HuH-7.5 (cell line): ENCODE data around the gene ASGR2.
"Not testable (repeated sequence)": the region's sequence is repeated elsewhere in the genome, so short reads cannot be mapped to it uniquely, and the experiment has no call there.

Experiments used
- DNase-seq: peaks from one replicate; pipeline ENCODE4 v3.0.0; 2011; ENCODE audit warnings: low spot score

Gene ASGR2

DNA sequence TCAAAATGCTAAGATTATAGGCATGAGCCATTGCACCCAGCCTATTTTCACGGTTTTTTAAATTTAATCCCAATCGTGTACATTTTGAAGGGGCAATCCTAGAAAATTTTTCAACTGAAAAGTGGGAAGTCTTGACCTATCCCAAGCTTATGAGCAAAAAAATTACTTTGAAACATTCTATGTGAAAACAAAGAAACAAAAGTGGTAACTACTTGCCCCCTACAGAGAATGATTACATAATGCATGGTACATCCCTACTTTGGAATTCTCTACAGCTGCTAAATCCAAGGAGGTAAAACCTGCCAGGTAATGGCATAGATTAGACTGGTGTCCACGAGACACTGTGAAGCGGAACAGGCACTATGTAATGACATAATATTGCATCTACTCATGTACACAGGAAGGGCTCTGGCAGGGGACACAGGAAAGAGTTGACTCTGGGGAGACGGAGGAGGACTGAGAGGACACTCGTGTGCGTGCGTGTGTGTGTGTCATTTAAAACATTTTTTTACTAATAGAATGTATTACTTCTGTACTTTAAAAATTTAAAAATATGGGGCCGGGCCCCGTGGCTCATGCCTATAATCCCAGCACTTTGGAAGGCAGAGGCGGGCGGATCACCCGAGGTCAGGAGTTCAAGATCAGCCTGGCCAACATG lies 15.7 kb downstream of the ASGR2 start:
- DNase-seq: no peak

DNA sequence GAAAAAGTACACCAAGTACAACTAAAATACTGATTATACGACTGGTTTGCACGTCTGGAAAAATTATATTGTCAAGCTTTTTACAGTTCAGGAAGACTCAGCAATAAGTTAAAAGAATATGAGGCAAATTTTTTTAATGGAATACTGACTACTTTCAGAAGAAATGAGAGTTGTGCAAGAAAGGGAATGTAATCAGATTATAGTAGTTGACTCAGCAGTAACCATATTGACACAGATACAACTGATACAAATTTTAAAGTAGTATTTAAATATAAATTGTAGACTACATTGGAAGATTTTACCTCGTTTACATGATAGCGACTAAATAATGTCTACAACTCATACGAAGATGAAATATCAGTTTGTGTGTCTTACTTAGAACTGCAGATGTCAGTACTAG lies 16.7 kb downstream of the ASGR2 start:
- DNase-seq: no peak

DNA sequence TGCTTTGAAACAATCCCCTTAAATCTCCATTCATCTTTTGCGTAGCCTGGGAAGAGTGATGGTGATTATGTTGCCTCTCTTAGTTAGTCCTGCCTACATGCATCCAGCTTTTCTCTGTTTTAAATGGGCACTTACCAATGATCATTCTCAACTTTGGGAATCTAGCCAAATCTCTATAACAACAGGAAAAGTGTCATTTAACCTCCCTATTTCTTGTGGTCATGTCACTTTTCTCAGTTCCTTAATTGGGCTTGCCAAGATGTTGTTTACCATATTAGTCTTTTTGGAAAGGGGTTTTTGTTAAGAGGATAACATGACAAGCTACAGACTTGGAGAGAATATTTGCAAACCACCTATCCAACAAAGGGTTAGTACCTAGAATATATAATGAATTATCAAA lies 19.0 kb downstream of the ASGR2 start:
- DNase-seq: no peak

DNA sequence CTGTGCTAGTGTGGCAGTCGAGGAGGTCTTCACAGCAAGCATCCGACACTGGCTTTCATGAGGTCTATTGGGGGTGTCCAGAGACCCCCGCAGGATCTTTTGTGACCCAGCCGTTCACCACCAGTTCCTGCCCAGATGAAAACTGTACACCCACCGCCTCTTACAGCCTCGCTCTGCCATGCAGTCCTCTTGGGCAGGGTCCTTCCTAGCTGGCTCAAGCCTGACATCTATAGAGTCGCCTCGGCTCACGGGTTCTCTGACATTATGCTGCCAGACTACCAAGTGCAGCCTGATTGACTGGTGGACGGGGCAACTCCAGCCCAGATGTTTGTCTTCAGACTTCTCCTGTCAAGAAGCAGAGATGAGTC lies 20.0 kb downstream of the ASGR2 start:
- DNase-seq: no peak

DNA sequence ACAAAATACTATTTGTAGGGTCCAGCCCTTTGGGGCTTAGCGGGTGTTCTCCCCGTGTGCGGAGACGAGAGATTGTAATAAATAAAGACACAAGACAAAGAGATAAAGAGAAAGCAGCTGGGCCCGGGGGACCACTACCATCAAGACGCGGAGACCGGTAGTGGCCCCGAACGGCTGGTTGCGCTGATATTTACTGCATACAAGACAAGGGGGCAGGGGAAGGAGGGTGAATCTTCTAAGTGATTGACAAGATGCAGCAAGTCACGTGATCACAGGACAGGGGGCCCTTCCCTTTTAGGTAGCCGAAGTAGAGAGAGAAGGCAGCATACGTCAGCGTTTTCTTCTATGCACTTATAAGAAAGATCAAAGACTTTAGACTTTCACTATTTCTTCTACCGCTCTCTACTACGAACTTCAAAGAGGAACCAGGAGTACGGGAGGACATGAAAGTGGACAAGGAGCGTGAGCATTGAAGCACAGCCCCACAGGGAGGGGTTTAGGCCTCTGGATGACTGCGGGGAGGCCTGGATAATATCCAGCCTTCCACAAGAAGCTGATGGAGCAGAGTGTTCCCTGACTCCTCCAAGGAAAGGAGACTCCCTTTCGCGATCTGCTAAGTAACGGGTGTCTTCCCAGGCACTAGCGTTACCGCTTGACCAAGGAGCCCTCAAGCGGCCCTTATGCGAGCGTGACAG lies 23.2 kb downstream of the ASGR2 start:
- not testable (repeated sequence) for DNase-seq

DNA sequence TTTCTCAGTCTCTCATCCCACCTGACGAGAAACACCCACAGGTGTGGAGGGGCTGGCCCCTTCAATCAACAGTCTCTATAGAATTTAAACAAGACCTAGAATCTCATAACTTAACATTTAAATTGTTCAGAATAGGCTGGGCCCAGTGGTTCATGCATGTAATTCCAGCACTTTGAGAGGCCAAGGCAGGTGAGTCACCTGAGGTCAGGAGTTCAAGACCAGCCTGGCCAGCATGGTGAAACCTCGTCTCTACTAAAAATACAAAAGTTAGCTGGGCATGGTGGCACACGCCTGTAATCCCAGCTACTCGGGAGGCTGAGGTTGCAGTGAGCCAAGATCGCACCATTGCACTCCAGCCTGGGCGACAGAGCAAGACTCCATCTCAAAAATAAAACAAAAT lies 25.1 kb downstream of the ASGR2 start:
- not testable (repeated sequence) for DNase-seq

DNA sequence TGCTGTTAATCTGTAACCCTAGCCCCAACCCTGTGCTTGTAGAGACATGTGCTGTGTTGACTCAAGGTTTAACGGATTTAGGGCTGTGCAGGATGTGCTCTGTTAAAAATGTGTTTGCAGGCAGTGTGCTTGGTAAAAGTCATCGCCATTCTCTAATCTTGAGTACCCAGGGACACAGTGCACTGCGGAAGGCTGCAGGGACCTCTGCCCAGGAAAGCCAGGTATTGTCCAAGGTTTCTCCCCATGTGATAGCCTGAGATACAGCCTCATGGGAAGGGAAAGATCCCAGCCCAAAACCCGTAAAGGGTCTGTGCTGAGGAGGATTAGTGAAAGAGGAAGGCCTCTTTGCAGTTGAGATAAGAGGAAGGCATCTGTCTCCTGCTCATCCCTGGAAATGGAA lies 26.2 kb downstream of the ASGR2 start:
- not testable (repeated sequence) for DNase-seq

DNA sequence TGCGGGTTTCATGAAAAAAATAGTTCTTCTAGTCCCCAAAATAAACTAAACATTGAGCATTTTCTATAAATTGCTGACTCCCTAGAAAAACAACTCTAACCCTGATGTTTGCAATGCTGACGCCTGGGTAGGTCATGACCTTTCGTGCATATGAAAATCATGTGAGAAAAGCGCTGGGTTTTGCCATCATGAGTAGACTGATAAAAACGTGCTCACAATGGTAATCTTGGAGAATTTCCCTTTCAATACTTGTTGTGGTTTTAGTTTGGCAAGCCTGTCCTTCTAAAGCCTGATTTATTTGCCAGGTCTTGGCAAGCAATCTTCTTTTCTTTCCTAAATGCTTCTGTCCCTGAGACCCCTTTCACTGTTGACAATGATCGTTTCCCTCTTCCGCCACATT lies 30.5 kb downstream of the ASGR2 start:
- no peak for DNase-seq

DNA sequence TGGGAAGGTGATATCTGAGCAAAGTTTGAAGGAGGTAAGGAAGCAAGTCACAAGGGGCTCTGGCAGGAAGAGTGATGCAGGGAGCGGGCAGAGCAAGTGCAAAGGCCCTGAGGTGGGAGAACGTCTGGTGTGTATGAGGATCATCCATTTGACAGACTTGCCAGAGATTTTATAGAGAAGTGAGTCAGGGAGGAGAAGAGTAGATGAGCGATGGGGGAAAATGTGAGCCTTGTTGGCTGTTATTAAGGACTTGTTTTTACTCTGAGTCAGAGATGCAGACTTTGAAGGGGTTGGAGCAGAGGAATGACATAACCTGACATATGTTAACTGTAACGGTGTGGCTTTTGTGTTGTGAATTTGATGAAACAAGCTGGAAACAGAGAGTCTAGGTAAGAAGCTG lies 31.0 kb downstream of the ASGR2 start:
- DNase-seq: no peak

DNA sequence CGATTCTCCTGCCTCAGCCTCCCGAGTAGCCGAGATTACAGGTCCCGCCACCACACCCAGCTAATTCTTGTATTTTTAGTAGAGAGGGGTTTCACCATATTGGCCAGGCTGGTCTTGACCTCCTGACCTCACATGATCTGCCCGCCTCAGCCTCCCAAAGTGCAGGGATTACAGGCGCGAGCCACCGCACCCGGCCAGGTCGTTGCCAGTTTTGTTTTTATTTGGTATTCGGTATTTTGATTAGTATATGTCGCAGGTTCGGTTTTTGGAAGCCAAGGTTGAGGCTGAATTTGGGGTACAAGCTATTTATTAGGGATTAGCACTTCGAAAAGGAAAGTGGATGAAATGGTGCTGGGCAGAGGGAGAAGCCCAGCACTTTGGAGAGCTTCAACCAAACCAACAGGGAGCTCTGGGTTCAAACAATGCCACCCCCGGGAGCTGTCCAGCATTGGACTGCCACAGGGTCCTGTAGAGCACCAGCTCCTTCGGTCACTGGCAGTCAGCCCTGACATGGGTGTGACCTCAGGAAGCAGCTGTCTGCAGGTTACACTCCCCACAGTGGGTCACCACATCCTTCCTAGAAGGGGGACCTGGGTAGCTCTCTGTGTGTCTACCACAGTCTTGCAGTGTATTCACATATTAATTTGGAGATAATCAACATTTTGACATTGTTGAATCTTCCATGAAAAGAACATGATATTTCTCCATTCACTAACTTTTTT lies 33.1 kb downstream of the ASGR2 start:
- no peak for DNase-seq

DNA sequence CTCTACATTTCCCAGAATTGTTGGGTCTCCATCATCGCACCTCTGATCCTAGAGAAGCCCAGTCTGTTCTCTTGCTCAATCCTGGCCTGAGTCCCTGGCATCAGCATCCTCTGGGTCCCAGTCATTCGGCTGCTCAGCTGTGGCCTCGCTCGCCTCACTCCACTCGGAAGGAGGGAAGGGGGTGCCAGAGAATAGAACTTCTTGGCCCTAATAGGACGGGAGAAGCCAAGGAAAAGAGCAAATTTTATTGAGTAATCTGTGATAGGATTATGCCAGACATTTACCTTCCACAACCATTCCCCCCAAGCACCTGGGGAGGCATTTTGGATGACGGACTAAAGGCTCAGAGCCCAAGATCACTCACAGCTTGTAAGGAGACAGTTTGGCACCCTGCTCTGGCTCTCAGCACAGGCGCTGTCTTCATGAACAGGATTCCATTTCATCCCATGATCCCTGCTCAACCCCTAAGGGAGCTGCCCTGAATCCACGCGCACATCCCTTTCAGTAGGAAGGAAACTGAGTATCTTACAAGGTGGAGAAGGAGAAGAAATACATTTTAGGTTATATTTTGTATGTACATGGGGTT lies 34.1 kb downstream of the ASGR2 start:
- DNase-seq: no peak

DNA sequence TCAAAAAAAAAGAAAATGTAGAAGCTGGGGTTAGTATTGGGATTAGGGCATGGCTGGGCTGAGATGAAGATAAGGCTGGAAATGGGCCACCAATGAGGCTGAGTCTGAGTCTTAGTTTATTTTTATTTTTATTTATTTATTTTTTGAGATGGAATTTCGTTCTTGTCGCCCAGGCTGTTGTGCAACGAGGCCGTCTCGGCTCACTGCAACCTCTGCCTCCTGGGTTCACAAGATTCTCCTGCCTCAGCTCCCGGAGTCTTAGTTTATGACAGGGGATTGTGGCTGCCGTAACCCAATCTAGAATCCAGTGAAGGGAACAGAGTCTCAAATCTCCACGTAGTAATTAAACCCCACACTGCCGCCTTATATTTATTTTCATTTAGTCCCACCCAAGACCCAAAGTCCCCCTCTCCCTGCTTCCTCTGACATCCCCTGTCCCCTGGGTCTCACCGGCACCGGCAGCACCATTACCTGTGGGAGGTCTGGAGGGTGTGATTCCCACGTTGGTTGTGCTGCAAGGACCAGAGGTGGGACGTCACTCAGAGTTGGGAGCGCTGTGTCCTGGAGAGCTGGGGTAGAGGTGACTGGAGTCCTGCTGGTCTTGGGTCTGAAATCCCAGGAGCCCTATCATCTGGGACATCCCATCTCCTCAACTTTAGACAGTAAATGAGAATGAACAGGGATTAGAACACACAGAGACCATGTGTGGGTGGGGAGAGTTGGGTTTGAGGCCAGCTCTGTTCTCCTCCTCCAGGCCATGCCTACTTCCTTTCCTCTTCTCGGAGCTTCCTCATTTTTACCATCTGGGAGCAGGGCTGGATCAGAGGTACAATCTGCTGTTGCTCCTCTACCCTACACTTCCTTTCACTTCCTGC lies 34.8 kb downstream of the ASGR2 start, which contains the start of gene CLEC10A:
CLEC10A (minus strand) TSS at position 671 of the 875 bp plus-strand sequence. CDS start 1,439 bp downstream, outside the sequence.
- no peak for DNase-seq

DNA sequence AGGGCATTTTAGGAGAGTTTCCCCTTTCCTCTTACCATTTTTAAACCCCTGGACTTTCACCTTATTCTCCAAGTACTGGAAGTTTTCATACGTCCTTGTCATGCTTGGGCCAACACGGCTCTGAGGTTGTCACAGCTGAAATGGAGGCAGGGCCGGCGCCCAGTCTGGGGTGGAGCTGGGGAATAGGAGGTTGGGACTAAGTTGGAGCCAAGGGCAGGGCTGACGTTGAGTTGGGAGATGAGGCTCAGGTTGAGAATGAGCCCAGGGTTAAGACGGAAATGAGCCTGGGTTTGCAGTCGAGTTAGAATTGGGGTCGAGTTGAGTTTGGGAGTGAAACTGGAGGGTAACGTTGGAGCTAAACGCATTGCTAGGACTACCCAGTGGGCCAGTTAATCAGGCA lies 35.9 kb downstream of the ASGR2 start:
- DNase-seq: no peak

DNA sequence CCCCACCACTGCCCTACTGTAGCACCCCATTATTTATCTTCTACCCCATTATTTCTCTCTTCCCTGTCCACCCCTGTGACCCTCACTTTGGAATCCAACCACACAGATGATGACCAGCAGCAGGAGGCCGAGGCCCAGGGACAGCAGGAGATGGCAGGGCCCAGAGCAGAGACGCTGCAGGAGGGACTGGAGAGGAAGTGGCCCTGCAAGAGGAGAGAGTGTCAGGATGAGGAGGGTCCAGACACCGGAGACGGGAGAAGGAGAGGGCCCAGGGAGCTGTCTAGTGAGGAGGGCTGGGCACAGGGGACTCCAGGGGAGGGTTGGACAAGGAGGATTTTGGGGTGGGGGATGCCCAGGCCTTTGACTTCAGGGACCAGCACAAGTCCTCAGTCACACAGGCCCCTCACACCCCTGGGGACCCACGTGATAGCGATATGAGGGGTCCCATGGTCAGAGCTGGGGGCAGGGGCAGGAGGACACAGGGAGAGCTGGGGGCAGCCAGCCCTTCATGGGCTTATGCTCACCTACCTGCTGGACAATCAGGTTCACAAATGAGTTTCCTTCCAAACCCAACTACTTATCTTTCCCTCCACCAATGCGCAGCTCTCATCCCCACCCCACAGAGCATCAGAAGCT lies 36.6 kb downstream of the ASGR2 start:
- no peak for DNase-seq

DNA sequence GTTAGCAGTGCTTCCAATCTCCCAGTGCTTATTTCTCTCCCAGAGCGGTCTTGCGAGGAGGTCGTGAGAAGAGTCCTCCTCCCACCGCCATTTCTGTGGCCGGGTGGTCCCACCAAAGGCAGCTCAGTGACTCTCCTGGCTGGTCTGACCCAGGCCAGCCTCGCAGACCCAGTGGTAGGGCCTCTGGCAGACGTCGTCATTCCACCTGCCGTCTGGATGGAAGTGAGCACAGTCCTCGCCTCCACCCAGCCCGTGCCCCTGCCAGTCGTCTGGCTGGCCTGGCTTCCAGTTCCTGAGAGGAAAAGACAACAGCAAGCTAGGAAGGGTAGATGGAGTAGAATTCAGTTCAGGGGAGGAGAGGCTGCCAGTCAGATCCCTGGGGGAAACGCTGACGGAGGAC lies 39.7 kb downstream of the ASGR2 start:
- DNase-seq: no peak

DNA sequence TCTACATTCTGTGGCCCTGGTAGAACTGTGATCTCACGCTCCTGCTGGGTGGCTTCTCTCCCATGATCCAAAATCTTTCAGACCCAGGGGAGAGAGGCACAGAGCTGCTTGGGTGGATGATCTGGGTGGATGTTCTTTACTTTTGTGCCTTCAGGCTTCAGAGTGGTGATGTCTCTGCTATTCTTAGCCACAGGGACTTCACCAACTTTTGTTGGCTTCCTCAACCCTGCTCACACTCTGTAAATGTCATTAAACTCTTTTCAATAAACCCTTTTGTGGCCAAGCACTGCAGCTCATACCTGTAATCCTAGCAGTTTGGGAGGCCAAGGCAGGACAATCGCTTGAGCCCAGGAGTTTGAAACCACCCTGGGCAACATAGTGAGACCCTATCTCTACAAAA lies 42.2 kb downstream of the ASGR2 start:
- no peak for DNase-seq

DNA sequence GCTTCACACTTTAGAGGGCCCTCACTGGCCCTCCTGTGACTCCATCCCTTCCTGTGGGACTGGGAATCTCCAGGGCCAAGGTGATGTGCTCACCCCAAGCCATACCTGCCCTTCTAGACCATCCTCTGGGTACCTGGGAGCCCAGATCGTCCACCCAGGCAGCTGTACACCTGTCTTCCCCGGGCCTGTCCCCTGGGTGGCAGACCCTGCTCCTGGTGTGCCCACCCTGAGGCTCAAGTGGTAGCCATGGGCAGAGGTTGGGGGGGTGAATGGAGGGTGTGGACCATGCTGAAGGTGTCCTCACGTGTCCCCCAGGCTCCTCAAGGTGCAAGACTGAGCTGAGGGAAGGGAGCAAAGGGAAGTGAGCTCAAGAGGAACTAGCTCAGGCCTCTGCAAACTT lies 43.9 kb downstream of the ASGR2 start:
- DNase-seq: no peak

DNA sequence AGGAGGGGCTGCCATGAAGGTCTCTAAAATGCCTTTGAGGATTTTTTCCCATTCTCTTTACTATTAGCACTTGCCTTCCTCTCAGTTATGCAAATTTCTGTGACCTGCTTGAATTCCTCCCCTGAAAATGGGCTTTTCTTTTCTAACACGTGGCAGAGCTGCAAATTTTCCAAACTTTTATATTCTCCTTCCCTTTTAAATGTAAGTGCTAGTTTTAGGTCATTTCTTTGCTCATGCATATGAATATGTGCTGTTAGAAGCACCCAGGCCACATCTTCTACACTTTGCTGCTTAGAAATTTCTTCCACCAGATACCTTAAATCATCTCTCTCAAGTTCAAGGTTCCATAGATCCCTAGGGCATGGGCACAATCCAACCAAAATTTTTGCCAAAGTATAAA lies 46.4 kb downstream of the ASGR2 start:
- DNase-seq: no peak

DNA sequence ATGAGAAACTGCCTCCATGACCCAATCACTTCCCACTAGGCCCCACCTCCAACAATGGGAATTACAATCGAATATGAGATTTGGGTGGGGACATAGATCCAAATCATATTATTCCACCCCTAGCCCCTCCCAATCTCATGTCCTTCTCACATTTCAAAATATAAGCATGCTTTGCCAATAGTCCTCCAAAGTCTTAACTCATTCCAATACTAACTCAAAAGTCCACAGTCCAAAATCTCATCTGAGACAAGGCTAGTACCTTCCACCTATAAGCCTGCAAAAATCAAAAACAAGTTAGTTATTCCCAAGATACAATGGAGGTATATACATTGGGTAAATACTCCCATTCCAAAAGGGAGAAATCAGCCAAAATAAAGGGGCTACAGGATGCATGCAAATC lies 47.4 kb downstream of the ASGR2 start:
- DNase-seq: no peak

DNA sequence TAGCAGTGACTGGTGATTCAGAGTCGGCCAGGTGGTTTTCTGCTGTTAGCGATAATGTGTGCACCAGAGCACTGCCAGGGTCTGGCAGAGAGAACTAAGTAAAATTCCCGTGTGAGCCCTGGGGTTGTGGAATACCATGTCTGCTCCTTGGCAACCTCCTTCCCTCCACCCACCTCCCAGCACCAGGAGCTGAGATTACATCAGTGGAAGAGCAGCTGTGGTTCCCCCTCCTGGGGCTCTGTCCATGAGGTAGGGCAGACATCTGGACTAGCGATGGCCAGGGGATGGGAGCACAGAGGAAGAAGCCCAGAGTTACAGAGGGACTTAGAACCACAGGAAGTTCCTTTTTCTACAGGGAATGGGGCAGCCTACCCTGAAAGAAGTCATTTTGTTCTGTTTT lies 50.4 kb downstream of the ASGR2 start:
- DNase-seq: no peak

DNA sequence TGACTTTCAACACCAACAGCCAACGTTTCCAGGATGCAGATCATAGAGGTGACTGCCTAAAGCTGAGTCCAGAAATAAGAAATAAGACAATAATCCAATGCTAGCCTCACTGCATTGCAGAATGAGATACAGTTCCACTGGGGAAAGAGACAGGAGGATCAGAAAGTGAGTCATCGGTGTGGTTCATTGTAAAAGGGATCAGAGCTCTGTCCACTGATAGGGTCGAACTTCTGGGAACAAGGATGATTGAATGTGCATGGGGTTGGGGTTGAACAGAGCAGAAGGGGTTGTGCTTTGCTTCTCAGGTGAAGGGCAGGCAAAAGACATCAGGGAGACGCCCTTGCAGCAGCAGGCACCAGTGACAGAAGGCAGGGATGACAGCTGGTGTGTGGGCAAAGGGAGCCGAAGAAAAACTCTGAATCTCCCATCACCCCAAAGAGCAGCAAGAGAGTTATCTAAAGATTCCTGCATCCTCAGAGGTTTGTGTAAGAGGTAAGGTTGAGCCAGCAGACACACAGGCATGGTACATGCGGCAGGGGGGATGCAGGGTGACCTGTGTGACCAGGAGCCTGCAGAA lies 51.0 kb downstream of the ASGR2 start:
- DNase-seq: no peak
